NCI-H510A treated with DMSO at 0.1 percent for 48 hours (cell line): ENCODE data around the gene SRSF9.
A peak's percentile ranks its signal among the peaks of the same experiment; 100 is the strongest.
"Not testable (repeated sequence)": the region's sequence is repeated elsewhere in the genome, so short reads cannot be mapped to it uniquely, and the experiment has no call there.

Experiments
- DNase-seq: peaks from one replicate; lab custom pipeline; 2025; lab: John Stamatoyannopoulos, UW

Gene SRSF9, protein sequence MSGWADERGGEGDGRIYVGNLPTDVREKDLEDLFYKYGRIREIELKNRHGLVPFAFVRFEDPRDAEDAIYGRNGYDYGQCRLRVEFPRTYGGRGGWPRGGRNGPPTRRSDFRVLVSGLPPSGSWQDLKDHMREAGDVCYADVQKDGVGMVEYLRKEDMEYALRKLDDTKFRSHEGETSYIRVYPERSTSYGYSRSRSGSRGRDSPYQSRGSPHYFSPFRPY

GRCh38 chr12:120469450-120470149 is at the start of gene SRSF9:
TSS of gene SRSF9 (minus strand) at chr12:120469748. CDS start at chr12:120469609, 139 bp downstream.
- DNase-seq = peak; percentile 97

GRCh38 chr12:120519324-120519723 is 49.8 kb upstream of the SRSF9 start:
- DNase-seq = not testable (repeated sequence)

- DNase-seq = no peak
These were observed 45.9 kb upstream of the SRSF9 start for GRCh38 chr12:120515496-120515895.

GRCh38 chr12:120514002-120514401 is 44.5 kb upstream of the SRSF9 start:
- DNase-seq = no peak

GRCh38 chr12:120508537-120508936 is 39.0 kb upstream of the SRSF9 start:
- no peak for DNase-seq

DNA sequence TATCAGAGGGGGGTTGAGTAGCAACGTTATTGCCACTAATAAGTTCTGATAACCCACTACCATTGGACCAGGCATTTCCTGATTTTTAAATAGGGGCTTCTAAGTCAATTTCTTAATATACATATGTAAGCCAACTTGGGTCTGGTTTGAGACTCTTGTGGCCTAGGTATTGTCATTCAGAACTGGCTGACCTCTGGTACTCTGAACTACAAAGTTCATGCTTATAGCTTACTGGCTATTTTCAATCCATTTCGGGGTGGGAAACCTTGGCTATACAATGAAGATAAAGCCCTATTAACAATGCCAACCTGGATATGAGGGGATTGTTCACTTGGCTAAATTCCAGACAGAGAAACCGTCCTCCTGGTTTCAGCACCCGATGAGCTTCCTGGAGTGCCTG is 35.0 kb upstream of the SRSF9 start:
- DNase-seq = no peak

GRCh38 chr12:120500581-120500980 is 31.0 kb upstream of the SRSF9 start:
- no peak for DNase-seq

GRCh38 chr12:120498870-120499515 is 29.4 kb upstream of the SRSF9 start:
- DNase-seq = no peak

- DNase-seq = no peak
These were observed 28.1 kb upstream of the SRSF9 start for GRCh38 chr12:120497524-120498150.

GRCh38 chr12:120496413-120497340 is 27.1 kb upstream of the SRSF9 start:
- DNase-seq = peak; percentile 26

- DNase-seq = peak; percentile 98
These were observed 26.3 kb upstream of the SRSF9 start, which contains the start of gene DYNLL1 for GRCh38 chr12:120495731-120496412. TSS of gene DYNLL1 (plus strand) at chr12:120496113. CDS start at chr12:120496422, 309 bp downstream.

DNA sequence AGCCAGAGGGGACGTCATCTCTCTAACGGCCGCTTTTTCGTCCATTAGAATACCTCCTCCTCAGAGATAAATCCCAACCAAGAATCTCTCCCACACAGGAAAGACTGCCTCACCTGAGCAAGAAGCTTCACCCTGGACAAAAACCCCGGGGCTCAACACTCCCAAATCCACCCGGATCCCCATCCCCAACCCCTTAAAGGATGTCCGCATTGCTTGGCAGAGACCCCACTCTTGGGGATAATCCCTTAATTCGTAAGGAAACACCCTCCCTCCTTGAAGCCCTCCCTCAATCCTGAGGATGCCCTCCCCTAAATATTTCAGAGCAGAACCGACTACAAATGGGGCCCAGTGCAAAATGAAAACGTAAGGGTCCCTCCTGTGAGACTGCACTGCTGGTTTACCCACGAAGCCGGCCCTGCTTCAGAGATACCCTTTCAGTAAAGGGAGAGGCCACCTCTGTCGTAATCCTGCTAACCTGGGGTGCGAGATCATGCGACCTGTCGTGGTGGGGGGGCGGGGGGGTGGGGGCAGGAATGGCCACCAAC is 25.7 kb upstream of the SRSF9 start:
- no peak for DNase-seq

- DNase-seq = no peak
These were observed 21.4 kb upstream of the SRSF9 start for GRCh38 chr12:120490833-120491512.

DNA sequence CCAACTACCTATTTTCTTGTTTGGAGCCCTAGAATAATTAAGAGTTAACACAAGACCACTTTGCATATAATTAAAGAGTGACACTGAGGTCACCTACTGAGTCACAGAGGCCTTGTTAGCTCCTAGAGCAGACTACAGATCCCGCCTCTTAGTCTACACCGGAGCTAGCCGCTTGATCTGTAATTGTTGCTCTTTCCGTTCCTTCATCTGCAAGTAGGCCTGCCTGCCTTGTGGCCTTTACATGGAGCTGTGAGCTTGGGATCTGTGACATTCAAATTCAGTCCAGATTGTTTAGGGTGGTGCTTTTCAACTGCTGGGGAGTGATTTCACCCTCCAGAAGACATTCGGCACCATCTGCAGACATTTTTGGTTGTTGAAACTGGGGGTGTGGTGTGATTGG is 20.8 kb upstream of the SRSF9 start:
- no peak for DNase-seq

DNA sequence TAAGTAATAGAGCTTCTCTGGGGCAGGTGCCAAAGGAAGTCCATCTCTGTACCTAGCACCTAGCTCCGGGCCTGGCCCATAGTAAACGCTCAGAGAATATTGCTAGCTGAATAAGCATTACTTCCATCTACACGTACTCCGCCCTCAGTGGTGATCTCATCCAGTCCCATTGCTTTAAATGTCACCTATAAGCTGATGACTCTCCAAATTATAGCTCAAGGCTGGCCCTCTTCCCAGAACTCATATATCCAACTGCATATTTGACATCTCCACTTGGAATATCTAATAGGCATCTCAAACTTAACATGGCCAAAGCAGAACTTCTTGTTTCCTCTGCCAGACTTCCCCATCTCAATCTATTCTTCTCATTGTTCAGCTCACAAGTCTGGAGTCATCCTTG is 19.5 kb upstream of the SRSF9 start:
- no peak for DNase-seq

- DNase-seq = no peak
These were observed 18.6 kb upstream of the SRSF9 start for GRCh38 chr12:120488057-120488640.

- not testable (repeated sequence) for DNase-seq
These were observed 18.0 kb upstream of the SRSF9 start for GRCh38 chr12:120487552-120487951.

- DNase-seq = no peak
These were observed 16.7 kb upstream of the SRSF9 start for GRCh38 chr12:120485961-120486881.

DNA sequence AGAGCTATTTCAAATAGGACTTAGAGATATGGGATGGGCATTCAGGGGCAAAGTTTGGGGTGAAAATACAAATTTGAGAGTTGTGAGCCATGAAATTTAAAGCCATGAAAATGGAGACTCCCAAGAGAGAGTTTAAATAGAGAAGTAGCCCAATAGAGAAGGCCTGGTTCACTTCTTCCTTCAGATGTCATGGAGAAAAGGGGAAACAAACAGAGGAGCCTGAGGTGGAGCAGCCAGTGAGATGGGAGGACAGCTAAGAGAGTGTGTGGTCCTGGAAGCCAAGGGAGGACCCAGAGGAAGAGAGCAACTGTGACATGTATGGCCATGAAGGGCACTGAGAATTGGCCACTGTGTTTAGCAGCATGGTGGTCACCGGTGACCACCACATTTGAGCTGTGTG is 14.1 kb upstream of the SRSF9 start:
- DNase-seq = no peak
